MM.1S (cell line): Measurements from ENCODE around the gene SDR42E2.

ENCODE experiments used
- EZH2 ChIP-seq: fragments of 300-600 bp; sonication (generic); optimal IDR thresholded peaks from 2 replicates; pipeline ENCODE3; 2017; ENCODE audit warnings: low read depth, mild to moderate bottlenecking, antibody characterized with exemption, low read length, mixed read lengths
- TF ChIP-seq, protein P1 (sequence below): fragments of 300-600 bp; sonication (generic); IDR thresholded peaks from 2 replicates; pipeline ENCODE4 v1.5.1; 2016; ENCODE audit warnings: antibody characterized with exemption, low read length, mixed read lengths

GRCh38 chr16:22174642-22175041, 12.3 kb downstream of the SDR42E2 start:
- TF ChIP-seq, protein P1, sequence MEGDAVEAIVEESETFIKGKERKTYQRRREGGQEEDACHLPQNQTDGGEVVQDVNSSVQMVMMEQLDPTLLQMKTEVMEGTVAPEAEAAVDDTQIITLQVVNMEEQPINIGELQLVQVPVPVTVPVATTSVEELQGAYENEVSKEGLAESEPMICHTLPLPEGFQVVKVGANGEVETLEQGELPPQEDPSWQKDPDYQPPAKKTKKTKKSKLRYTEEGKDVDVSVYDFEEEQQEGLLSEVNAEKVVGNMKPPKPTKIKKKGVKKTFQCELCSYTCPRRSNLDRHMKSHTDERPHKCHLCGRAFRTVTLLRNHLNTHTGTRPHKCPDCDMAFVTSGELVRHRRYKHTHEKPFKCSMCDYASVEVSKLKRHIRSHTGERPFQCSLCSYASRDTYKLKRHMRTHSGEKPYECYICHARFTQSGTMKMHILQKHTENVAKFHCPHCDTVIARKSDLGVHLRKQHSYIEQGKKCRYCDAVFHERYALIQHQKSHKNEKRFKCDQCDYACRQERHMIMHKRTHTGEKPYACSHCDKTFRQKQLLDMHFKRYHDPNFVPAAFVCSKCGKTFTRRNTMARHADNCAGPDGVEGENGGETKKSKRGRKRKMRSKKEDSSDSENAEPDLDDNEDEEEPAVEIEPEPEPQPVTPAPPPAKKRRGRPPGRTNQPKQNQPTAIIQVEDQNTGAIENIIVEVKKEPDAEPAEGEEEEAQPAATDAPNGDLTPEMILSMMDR = no peak
- TF ChIP-seq EZH2 = no peak
